K562 (cell line): ENCODE results near the gene AP4E1. TPM values are rescaled to one million over a fixed set of nuclear protein-coding genes. Genes with fewer than 3 reads are reported as not detected.

Experiments
- ATAC-seq: fragments of 200-7000 bp; cut with Tn5 transposase; 3 replicates; pipeline ENCODE4 v1.9.1; 2020; ENCODE audit warnings: moderate library complexity
- BruUV-seq: library from RNA; stranded (reverse); fragments of 400-500 nt; replicated peaks from 2 replicates; lab custom pipeline; 2021; lab: Mats Ljungman, UMichigan
- CTCF ChIA-PET: fragments of 300-600 bp; formaldehyde crosslinking; extraction: SDS; loops from one replicate; lab custom pipeline; 2021; ENCODE audit warnings: low intra/inter-chr PET ratio; lab: Yijun Ruan, JAX
- POLR2A ChIA-PET: fragments of 300-600, 350-650 bp; sonication (Branson Sonifier 250); formaldehyde crosslinking; extraction: SDS; loops from one replicate; lab custom pipeline; 2021; ENCODE audit warnings: antibody characterized with exemption, inconsistent platforms; lab: Yijun Ruan, JAX
- DNase-seq, 4 experiments: peaks; one replicate each; pipeline versions ENCODE4 v3.0.0 to v3.0.0-alpha.2; 2011 to 2018; ENCODE audit warnings: low spot score in 3 of 4, mixed read lengths in 3 of 4; ENCODE audit errors: extremely low read depth in 1 of 4
- FAIRE-seq: peaks from 2 replicates; lab custom pipeline; 2011; peaks lifted over from hg19 to GRCh38; lab: Jason Lieb, UNC
- H2AFZ ChIP-seq: 2 replicates; pipeline ENCODE4 v1.6.0; 2011; ENCODE audit warnings: low read depth, low read length, control low read depth, inconsistent platforms
- H3K27ac ChIP-seq: fragments of 200-600 bp; 3 replicates; pipeline ENCODE4 v1.8.0; 2011; ENCODE audit warnings: low read depth, mild to moderate bottlenecking, control low read depth, inconsistent platforms, low read length, moderate library complexity, mixed read lengths; ENCODE audit errors: extremely low read depth
- H3K27me3 ChIP-seq, 2 experiments: fragments of 300-600 bp in 1 of 2; 2 replicates in 1 of 2; 3 replicates in 1 of 2; pipeline versions ENCODE4 v1.6.0 to v1.8.0; 2011; ENCODE audit warnings: inconsistent platforms in 2 of 2, low read length in 2 of 2, mild to moderate bottlenecking in 1 of 2, mixed read lengths in 1 of 2, moderate library complexity in 1 of 2; ENCODE audit not compliant: control insufficient read depth in 2 of 2, insufficient read depth in 2 of 2
- H3K36me3 ChIP-seq: fragments of 300-600 bp; 3 replicates; pipeline ENCODE4 v1.8.0; 2011; ENCODE audit warnings: mild to moderate bottlenecking, low read length, inconsistent platforms; ENCODE audit not compliant: control insufficient read depth, insufficient read depth
- H3K4me1 ChIP-seq, 2 experiments: fragments of 200-600 bp in 1 of 2; replicated peaks in 1 of 2; 2 replicates in 1 of 2; 3 replicates in 1 of 2; pipeline versions ENCODE4 v1.5.1 to v1.8.0; 2011; ENCODE audit warnings: inconsistent platforms in 2 of 2, low read length in 2 of 2, mild to moderate bottlenecking in 1 of 2, mixed read lengths in 1 of 2, moderate library complexity in 1 of 2; ENCODE audit not compliant: control insufficient read depth in 2 of 2, insufficient read depth in 2 of 2
- H3K4me2 ChIP-seq: 2 replicates; pipeline ENCODE4 v1.6.1; 2011; ENCODE audit warnings: low read length, control low read depth, inconsistent platforms, mixed read lengths; ENCODE audit not compliant: insufficient read depth
- H3K4me3 ChIP-seq: fragments of 200-600 bp; sonication (generic), shearing (Covaris generic); 2 replicates; pipeline ENCODE4 v1.5.1; 2016; ENCODE audit warnings: control low read depth, inconsistent platforms
- H3K79me2 ChIP-seq: fragments of 200-600 bp; 3 replicates; pipeline ENCODE4 v1.8.0; 2011; ENCODE audit warnings: low read length, inconsistent platforms; ENCODE audit not compliant: control insufficient read depth, insufficient read depth
- H3K9ac ChIP-seq, 2 experiments: 2 replicates each; pipeline versions ENCODE4 v1.6.0 to v1.6.1; 2011; ENCODE audit warnings: low read depth in 2 of 2, low read length in 2 of 2, control low read depth in 1 of 2, inconsistent platforms in 1 of 2, mild to moderate bottlenecking in 1 of 2, mixed read lengths in 1 of 2; ENCODE audit not compliant: insufficient read depth in 1 of 2
- H3K9me1 ChIP-seq: one replicate; pipeline ENCODE4 v1.6.0; 2011; ENCODE audit warnings: inconsistent platforms, mild to moderate bottlenecking, low read length, moderate library complexity; ENCODE audit not compliant: control insufficient read depth, insufficient read depth
- H3K9me3 ChIP-seq: replicated peaks from 2 replicates; pipeline ENCODE4 v1.5.1; 2011; ENCODE audit warnings: low read depth, low read length, inconsistent platforms; ENCODE audit not compliant: control insufficient read depth, insufficient read depth
- H4K20me1 ChIP-seq: replicated peaks from 2 replicates; pipeline ENCODE4 v1.6.1; 2011; ENCODE audit warnings: low read length, inconsistent platforms, mixed read lengths; ENCODE audit not compliant: control insufficient read depth, insufficient read depth
- GATAD2B ChIP-seq: fragments of 450-650 bp; IDR thresholded peaks from 2 replicates; pipeline ENCODE4 v1.6.1; 2017; ENCODE audit warnings: mild to moderate bottlenecking, borderline replicate concordance
- GTF2F1 ChIP-seq: IDR thresholded peaks from 2 replicates; pipeline ENCODE4 v1.6.1; 2011; ENCODE audit warnings: low read depth, low read length, improper control_type of control experiment
- IRF2 ChIP-seq: sonication (generic); formaldehyde crosslinking; IDR thresholded peaks from 2 replicates; pipeline ENCODE4 v1.8.1; 2022; ENCODE audit warnings: mild to moderate bottlenecking, missing genetic modification reagents
- POLR3A ChIP-seq: IDR thresholded peaks from 2 replicates; pipeline ENCODE4 v1.6.1; 2011; ENCODE audit warnings: borderline replicate concordance, mild to moderate bottlenecking, moderate library complexity; ENCODE audit not compliant: insufficient read length, insufficient read depth; ENCODE audit errors: extremely low read depth
- RAD21 ChIP-seq, 2 experiments: fragments of 250-450 bp in 1 of 2; fragments of 450-650 bp in 1 of 2; sonication (Bioruptor Pico) in 1 of 2; formaldehyde crosslinking in 1 of 2; IDR thresholded peaks in 1 of 2; conservative IDR thresholded peaks in 1 of 2; 2 replicates each; pipeline versions ENCODE4 v1.4.0 to v1.8.0; 2020 to 2022; ENCODE audit warnings: mild to moderate bottlenecking in 2 of 2, moderate library complexity in 1 of 2
- RNF219 ChIP-seq: fragments of 250-450 bp; sonication (Bioruptor Pico); IDR thresholded peaks from 2 replicates; pipeline ENCODE4 v1.5.0; 2022; ENCODE audit warnings: mild to moderate bottlenecking
- SNIP1 ChIP-seq: fragments of 450-650 bp; IDR thresholded peaks from 2 replicates; pipeline ENCODE4 v1.7.1; 2017; ENCODE audit warnings: low read depth, mild to moderate bottlenecking
- ZNF696 ChIP-seq: fragments of 250-450 bp; sonication (Bioruptor Pico); conservative IDR thresholded peaks from 2 replicates; pipeline ENCODE4 v1.4.0; 2020; ENCODE audit warnings: mild to moderate bottlenecking, moderate library complexity
- WGBS: fragments of 100-300 bp; shearing (Covaris generic); methylation state at CpG from one replicate; pipeline ENCODE4 v1.1.6; 2016; ENCODE audit warnings: low coverage, mixed read lengths; ENCODE audit not compliant: insufficient coverage; ENCODE audit errors: missing lambda C conversion rate; 5-methylcytosine and 5-hydroxymethylcytosine counted together
- in situ Hi-C: fragments of 300-500 bp; cut with MboI; formaldehyde crosslinking; loops from 4 replicates; pipeline ENCODE4 v1.15.0; 2018; ENCODE audit warnings: inconsistent platforms, mixed read lengths
- intact Hi-C: fragments of 100-400 bp; cut with micrococcal nuclease; formaldehyde crosslinking; loops from 2 replicates; pipeline ENCODE4 v1.14.2; 2022
- polyA plus RNA-seq, 8 experiments: library from polyadenylated mRNA; depleted of rRNA in 4 of 8; stranded (reverse) in 5 of 8; unstranded in 3 of 8; fragments of >200 nt; fragmentation: Nextera tagmentation in 2 of 8; fragmentation: Illumina TruSeq in 1 of 8; extraction: Ambion mirVana in 2 of 8; extraction: Trizol in 1 of 8; gene quantifications; 2 replicates each; pipeline versions ENCODE4 v1.2.1 to v1.2.3, GENCODE V29; 2011 to 2014; ENCODE audit warnings: inconsistent platforms in 1 of 8, missing spikeins in 1 of 8
- total RNA-seq, 7 experiments: library from RNA; depleted of rRNA in 6 of 7; stranded (reverse); fragments of >200 nt in 6 of 7; fragmentation: Illumina TruSeq in 2 of 7; extraction: Trizol in 2 of 7; gene quantifications; 2 replicates each; pipeline versions ENCODE4 v1.2.1 to v1.2.3, GENCODE V29; 2011 to 2021; ENCODE audit warnings: low replicate concordance in 1 of 7
- TF ChIP-seq, protein P1 (sequence below): fragments of 250-450 bp; sonication (Bioruptor Pico); IDR thresholded peaks from 2 replicates; pipeline ENCODE4 v1.4.0; 2020; ENCODE audit warnings: mild to moderate bottlenecking, moderate library complexity, borderline replicate concordance
- TF ChIP-seq, protein P2 (sequence below): fragments of 250-450 bp; sonication (Bioruptor Pico); IDR thresholded peaks from 2 replicates; pipeline ENCODE4 v1.4.0; 2020; ENCODE audit warnings: mild to moderate bottlenecking

AP4E1 gene
- total and polyA plus RNA-seq, 9 of the 15 experiments (the other 6 are each of a cell fraction or from before 2014, with no cell fraction given), result 1.3 to 11.5 (median 4.4) TPM

- CTCF ChIA-PET, result no interaction called here
- H3K4me3 ChIP-seq, result no peak overlapping the region
- peaks cover 32% of the 10 kb centered on the region; the same call in 2 of the 3 replicates for H3K36me3 ChIP-seq
- BruUV-seq, result no TSS peak
- POLR2A ChIA-PET, result no interaction called here
- DNase-seq (no peak), FAIRE-seq (no peak), ATAC-seq (no peak)
- H3K27ac ChIP-seq, result no peak overlapping the region
- no peak for TF ChIP-seq IRF2
- TF ChIP-seq RNF219 (CRISPR knock-in tag), result no peak
- no peak for TF ChIP-seq RAD21 (CRISPR knock-in tag; conservative IDR thresholded peaks at IDR 0.05 in 1 of 2, IDR thresholded peaks at IDR 0.05 in 1 of 2)
- TF ChIP-seq, protein P1, sequence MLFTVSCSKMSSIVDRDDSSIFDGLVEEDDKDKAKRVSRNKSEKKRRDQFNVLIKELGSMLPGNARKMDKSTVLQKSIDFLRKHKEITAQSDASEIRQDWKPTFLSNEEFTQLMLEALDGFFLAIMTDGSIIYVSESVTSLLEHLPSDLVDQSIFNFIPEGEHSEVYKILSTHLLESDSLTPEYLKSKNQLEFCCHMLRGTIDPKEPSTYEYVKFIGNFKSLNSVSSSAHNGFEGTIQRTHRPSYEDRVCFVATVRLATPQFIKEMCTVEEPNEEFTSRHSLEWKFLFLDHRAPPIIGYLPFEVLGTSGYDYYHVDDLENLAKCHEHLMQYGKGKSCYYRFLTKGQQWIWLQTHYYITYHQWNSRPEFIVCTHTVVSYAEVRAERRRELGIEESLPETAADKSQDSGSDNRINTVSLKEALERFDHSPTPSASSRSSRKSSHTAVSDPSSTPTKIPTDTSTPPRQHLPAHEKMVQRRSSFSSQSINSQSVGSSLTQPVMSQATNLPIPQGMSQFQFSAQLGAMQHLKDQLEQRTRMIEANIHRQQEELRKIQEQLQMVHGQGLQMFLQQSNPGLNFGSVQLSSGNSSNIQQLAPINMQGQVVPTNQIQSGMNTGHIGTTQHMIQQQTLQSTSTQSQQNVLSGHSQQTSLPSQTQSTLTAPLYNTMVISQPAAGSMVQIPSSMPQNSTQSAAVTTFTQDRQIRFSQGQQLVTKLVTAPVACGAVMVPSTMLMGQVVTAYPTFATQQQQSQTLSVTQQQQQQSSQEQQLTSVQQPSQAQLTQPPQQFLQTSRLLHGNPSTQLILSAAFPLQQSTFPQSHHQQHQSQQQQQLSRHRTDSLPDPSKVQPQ, result no peak
- no peak for TF ChIP-seq GATAD2B
- no peak for TF ChIP-seq ZNF696 (CRISPR knock-in tag)
- no peak for TF ChIP-seq SNIP1
- TF ChIP-seq GTF2F1, result no peak
- TF ChIP-seq POLR3A, result no peak
- TF ChIP-seq, protein P2, sequence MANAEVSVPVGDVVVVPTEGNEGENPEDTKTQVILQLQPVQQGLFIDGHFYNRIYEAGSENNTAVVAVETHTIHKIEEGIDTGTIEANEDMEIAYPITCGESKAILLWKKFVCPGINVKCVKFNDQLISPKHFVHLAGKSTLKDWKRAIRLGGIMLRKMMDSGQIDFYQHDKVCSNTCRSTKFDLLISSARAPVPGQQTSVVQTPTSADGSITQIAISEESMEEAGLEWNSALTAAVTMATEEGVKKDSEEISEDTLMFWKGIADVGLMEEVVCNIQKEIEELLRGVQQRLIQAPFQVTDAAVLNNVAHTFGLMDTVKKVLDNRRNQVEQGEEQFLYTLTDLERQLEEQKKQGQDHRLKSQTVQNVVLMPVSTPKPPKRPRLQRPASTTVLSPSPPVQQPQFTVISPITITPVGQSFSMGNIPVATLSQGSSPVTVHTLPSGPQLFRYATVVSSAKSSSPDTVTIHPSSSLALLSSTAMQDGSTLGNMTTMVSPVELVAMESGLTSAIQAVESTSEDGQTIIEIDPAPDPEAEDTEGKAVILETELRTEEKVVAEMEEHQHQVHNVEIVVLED (CRISPR knock-in tag), result no peak
- in situ Hi-C loops, result no loop called here
- no peak overlapping the region for H3K4me2 ChIP-seq
- peaks cover 25% of the 10 kb centered on the region for H3K79me2 ChIP-seq
- H2AFZ ChIP-seq, result no peak overlapping the region
- peaks cover 0 to 12% of the 10 kb centered on the region in 2 experiments; a peak in 2 of 5 replicates for H3K4me1 ChIP-seq
- no peak overlapping the region for H3K9ac ChIP-seq
- H3K27me3 ChIP-seq, result no peaks in the 10 kb centered on the region
- H3K9me3 ChIP-seq, result no peaks in the 10 kb centered on the region
- 60% methylated on average over 5 of the region's 5 CpGs for WGBS
- no peaks in the 10 kb centered on the region for H3K9me1 ChIP-seq
- no peaks in the 10 kb centered on the region for H4K20me1 ChIP-seq
- intact Hi-C loops, result no loop called here
These were observed 3.1 kb downstream of the AP4E1 start for GRCh38 chr15:50911621-50912020.
